SK-MEL-5 (cell line): ENCODE results near the gene HMGN2. TPM values are rescaled to one million over a fixed set of nuclear protein-coding genes. Genes with fewer than 3 reads are reported as not detected.
A peak's percentile ranks its signal among the peaks of the same experiment; 100 is the strongest.

Source experiments
- DNase-seq: peaks from one replicate; pipeline ENCODE4 v3.0.0-alpha.2; 2016; ENCODE audit warnings: low read depth, low spot score
- in situ Hi-C: cut with HindIII; loops from 2 replicates; pipeline ENCODE4 v1.10.0; 2016; ENCODE audit warnings: low sequenced_read_pairs, high pct_unique_total_duplicates, low pct_unique_long_range_greater_than_20kb
- polyA plus RNA-seq, 2 experiments: library from polyadenylated mRNA; depleted of rRNA; stranded (reverse); fragments of >200 nt; gene quantifications; 2 replicates each; pipeline ENCODE4 v1.2.3, GENCODE V29; 2015
- total RNA-seq: library from RNA; depleted of rRNA; stranded (reverse); fragments of >200 nt; shearing (Covaris generic); gene quantifications from 2 replicates; pipeline ENCODE4 v1.2.3, GENCODE V29; 2014; rRNA removed

HMGN2 gene
- total RNA-seq: 279 and 288 TPM in 2 replicates
- 364 and 381 TPM in 2 replicates for polyA plus RNA-seq (2015; cell fraction: cytosol; rRNA removed)
- polyA plus RNA-seq (2015; cell fraction: nucleus; rRNA removed): 360 and 469 TPM in 2 replicates

- DNase-seq: peak; percentile 86
- in situ Hi-C loops: no loop called here
Measured at GRCh38 chr1:26472320-26472900, at the start of gene HMGN2. HMGN2 (plus strand) TSS chr1:26472440; CDS start chr1:26472613, 173 bp downstream.

GRCh38 chr1:26429721-26430120, 42.5 kb upstream of the HMGN2 start:
- no peak for DNase-seq
- in situ Hi-C loops: no loop called here

GRCh38 chr1:26431979-26432695, 40.1 kb upstream of the HMGN2 start, which contains the start of gene DHDDS:
DHDDS (plus strand) TSS chr1:26432321; CDS start chr1:26432946, 625 bp downstream.
- peak; percentile 97 for DNase-seq
- in situ Hi-C loops: no loop called here

GRCh38 chr1:26432793-26433192, 39.4 kb upstream of the HMGN2 start:
- in situ Hi-C loops: no loop called here

GRCh38 chr1:26434161-26434752, 38.0 kb upstream of the HMGN2 start:
- in situ Hi-C loops: no loop called here
- DNase-seq: no peak

More at GRCh38 chr1:26432793-26433192, 39.4 kb upstream of the HMGN2 start:
- DNase-seq: no peak

GRCh38 chr1:26438041-26438440, 34.2 kb upstream of the HMGN2 start:
- DNase-seq: no peak
- in situ Hi-C loops: no loop called here

GRCh38 chr1:26440259-26440658, 32.0 kb upstream of the HMGN2 start:
- in situ Hi-C loops: no loop called here
- DNase-seq: no peak

GRCh38 chr1:26449868-26450267, 22.4 kb upstream of the HMGN2 start:
- DNase-seq: no peak
- in situ Hi-C loops: no loop called here

GRCh38 chr1:26450908-26451307, 21.3 kb upstream of the HMGN2 start:
- no peak for DNase-seq
- in situ Hi-C loops: no loop called here

GRCh38 chr1:26452459-26453183, 19.6 kb upstream of the HMGN2 start:
- in situ Hi-C loops: no loop called here
- no peak for DNase-seq

GRCh38 chr1:26459148-26459547, 13.1 kb upstream of the HMGN2 start:
- in situ Hi-C loops: no loop called here
- no peak for DNase-seq

GRCh38 chr1:26459573-26460031, 12.6 kb upstream of the HMGN2 start:
- no peak for DNase-seq
- in situ Hi-C loops: no loop called here

- no peak for DNase-seq
- in situ Hi-C loops: no loop called here
Measured at GRCh38 chr1:26468911-26469310, 3.3 kb upstream of the HMGN2 start.

GRCh38 chr1:26469558-26469957, 2.7 kb upstream of the HMGN2 start:
- DNase-seq: no peak
- in situ Hi-C loops: no loop called here

- in situ Hi-C loops: no loop called here
- no peak for DNase-seq
Measured at GRCh38 chr1:26470878-26471497, 1.3 kb upstream of the HMGN2 start.

- peak; percentile 59 for DNase-seq
- in situ Hi-C loops: no loop called here
Measured at GRCh38 chr1:26471498-26472319, 531 bp upstream of the HMGN2 start.
